GM12892 (cell line): ENCODE data around the gene RANBP3.

Source experiments
- DNase-seq: peaks from one replicate; pipeline ENCODE4 v3.0.0; 2011; ENCODE audit not compliant: insufficient read length
- FAIRE-seq: peaks from 2 replicates; lab custom pipeline; 2011; peaks lifted over from hg19 to GRCh38; lab: Jason Lieb, UNC
- POLR2A ChIP-seq: IDR thresholded peaks from 2 replicates; pipeline ENCODE4 v1.6.1; 2011; ENCODE audit warnings: low read depth, low read length, control low read depth
- POLR2AphosphoS5 ChIP-seq: IDR thresholded peaks from 2 replicates; pipeline ENCODE4 v1.6.1; 2011; ENCODE audit warnings: low read depth, low read length, control low read depth
- TAF1 ChIP-seq: IDR thresholded peaks from 2 replicates; pipeline ENCODE4 v1.6.1; 2011; ENCODE audit warnings: low read depth, mild to moderate bottlenecking, control low read depth, low read length, borderline replicate concordance

The RANBP3 gene

DNA sequence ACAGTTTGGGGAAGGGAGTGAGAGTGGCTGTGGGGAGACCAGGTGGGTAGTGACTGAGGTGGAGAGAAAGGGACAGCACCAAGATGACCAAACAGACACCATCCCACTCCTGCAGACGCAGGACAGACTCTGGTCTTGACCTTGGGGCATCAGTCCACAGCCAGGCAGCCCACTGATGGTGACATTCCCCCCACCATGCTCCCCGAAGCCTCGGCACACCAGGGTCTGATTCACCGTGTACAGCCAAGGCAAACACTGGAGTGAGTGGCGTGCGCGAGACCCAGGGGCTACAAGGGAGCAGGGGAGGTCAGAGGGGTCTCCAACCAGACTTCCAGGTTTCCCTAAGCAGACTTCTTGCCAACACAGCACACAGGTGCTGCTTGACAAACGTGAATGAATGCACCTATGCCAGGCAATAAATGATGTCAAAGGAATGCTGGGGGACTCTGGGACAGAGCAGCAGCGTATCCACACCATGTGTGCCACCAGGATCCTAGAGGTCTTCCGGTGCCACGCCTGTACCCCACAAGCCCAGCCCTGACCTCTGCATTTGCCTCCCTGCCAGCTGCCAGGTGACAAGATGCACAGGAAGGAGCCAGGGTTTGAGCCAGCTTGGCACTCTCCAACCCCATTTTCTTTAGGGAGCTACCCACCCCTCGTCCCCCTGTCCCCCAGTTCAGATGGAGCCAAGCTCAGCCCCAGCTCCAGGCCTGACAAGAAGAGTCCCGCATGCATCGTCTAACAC lies 18.5 kb downstream of the RANBP3 start:
- FAIRE-seq (no peak), DNase-seq (no peak)
- TF ChIP-seq POLR2AphosphoS5 (no peak), POLR2A (no peak), TAF1 (no peak)

DNA sequence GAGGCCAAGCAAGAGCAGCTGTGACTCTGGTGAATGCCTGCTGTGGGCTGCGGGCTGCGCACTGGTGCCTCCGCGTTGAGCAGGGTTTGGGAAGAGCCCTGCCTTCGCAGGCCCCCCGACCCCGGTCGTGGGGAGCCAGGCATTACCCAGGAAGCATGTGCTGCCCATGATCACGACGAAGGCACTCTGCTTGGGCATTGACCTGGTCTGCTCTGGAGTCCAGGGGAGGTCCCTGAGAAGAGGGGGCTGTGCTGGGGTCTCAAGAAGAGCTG lies 19.2 kb downstream of the RANBP3 start:
- FAIRE-seq: no peak
- no peak for DNase-seq
- TF ChIP-seq POLR2A (no peak), POLR2AphosphoS5 (no peak), TAF1 (no peak)

DNA sequence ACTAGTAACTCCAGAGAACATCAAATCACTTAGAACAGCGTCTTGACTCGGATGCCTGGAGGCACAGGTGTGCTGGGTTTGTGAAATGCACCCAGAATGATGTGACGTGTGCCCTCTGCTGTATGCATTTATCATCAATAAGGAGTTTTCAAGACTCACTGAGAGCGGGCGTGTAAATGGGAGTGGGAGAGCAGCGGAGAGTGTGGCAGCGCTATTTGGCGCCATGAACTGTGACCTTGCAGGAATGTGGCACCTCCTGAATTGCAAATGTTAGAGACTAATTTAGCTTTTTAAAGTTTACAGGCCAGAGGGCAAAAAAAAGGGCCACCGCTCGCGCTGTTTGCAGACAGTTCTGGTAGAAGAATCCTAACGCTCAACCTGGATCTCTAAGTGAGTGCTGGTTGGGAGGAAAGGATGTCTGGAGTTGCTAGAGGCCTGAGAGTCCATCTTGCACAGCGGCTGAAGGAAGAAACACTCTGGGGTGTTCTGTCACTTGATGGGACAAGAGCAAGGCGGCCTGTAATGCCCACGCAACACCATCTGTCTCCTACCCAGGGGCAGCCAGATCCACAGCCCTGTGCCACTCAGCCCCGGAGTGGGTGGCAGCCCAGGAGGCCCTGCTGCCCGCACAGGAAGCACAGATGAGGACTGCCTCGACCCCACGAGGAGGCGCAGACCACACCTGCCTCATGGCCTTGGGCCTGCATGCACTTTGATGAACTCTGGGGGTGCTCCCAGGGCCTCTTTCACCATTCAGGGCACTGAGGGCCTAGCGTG lies 19.7 kb downstream of the RANBP3 start:
- FAIRE-seq: no peak

DNA sequence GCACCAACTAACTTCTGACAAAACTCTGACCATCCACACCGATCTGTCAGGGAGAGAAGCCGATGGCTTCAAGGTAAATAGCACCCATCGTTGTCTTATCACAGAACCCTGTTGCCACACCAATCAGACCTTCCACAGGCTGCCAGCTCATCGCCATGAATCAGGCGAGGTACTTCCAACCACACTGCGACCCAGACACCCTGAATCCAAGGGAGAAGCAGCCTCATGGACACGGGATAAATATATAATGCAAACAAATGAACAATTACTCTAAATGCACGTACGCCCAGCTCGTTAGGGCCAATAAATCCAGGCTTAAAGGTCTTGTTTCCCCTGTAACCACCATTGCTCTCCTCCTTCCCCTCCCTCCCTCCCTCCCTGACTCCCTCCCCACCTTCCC lies 20.8 kb downstream of the RANBP3 start:
- FAIRE-seq: no peak
- no peak for TF ChIP-seq POLR2AphosphoS5
- TF ChIP-seq TAF1: no peak
- no peak for TF ChIP-seq POLR2A
- DNase-seq: no peak

More for the DNA sequence above, 19.7 kb downstream of the RANBP3 start:
- DNase-seq: no peak
- TF ChIP-seq TAF1 (no peak), POLR2AphosphoS5 (no peak), POLR2A (no peak)

DNA sequence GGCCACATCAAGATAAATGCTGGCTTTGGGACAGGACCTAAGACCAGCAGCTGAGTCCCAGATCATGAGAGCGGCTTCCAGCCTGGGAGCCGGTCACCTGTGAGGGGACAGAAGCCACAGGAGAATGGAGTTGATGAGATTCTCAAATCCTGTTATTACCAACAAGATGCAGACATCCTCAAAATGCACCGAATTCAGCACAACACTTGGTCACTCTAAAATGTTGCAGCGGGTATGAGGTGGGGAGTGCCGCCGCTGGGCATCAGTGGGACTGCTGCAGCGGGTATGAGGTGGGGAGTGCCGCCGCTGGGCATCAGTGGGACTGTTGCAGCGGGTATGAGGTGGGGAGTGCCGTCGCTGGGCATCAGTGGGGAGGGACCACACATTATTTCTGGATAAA lies 21.2 kb downstream of the RANBP3 start:
- FAIRE-seq (no peak), DNase-seq (no peak)
- TF ChIP-seq TAF1 (no peak), POLR2AphosphoS5 (no peak), POLR2A (no peak)

DNA sequence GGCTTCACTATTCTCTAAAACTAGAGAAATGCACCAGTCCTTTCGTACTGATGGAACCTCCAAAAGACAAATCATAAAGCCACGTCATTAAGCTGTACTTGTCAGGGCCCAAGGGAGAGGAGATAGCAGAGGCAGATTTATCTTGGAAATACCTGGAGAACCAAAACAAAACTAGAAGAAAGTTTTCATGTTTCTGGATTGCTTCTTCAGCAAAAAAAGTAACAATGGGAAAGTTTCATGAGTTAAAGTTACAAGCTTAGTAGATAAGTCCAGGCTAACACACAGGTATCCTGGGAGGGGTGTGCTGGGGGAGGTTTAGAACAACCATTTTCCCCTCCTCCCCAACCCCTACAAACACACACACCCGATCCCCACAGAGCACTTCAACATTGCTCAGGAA lies 21.6 kb downstream of the RANBP3 start:
- no peak for DNase-seq
- no peak for TF ChIP-seq POLR2A
- FAIRE-seq: no peak

DNA sequence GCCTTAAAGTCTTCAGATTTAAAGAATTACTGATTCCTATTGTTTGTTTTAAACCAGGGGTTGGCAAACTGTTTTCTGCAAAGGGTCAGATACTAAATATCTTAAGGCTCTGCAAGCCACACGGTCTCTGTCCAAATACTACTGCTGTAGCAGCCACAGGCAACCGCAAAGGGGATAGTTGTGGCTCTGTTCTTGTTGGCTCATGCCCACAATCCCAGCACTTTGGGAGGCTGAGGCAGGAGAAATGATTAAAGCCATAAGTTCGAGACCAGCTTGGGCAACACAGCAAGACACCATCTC lies 22.4 kb downstream of the RANBP3 start:
- FAIRE-seq (no peak), DNase-seq (no peak)
- TF ChIP-seq POLR2AphosphoS5: no peak
- no peak for TF ChIP-seq POLR2A
- TF ChIP-seq TAF1: no peak

- TF ChIP-seq TAF1: no peak
- no peak for TF ChIP-seq POLR2AphosphoS5
- TF ChIP-seq POLR2A: no peak
- FAIRE-seq: no peak
- DNase-seq: no peak
Measured at GRCh38 chr19:5954293-5954692, 23.6 kb downstream of the RANBP3 start.

GRCh38 chr19:5953680-5954213 lies 24.2 kb downstream of the RANBP3 start:
- DNase-seq: no peak
- FAIRE-seq: peak; percentile 61
- TF ChIP-seq POLR2AphosphoS5: no peak
- TF ChIP-seq TAF1: no peak
- no peak for TF ChIP-seq POLR2A

GRCh38 chr19:5953030-5953589 lies 24.8 kb downstream of the RANBP3 start:
- no peak for FAIRE-seq
- DNase-seq: no peak
- TF ChIP-seq POLR2A: no peak
- no peak for TF ChIP-seq POLR2AphosphoS5
- no peak for TF ChIP-seq TAF1

GRCh38 chr19:5952193-5953029 lies 25.5 kb downstream of the RANBP3 start:
- DNase-seq: no peak
- no peak for TF ChIP-seq TAF1
- TF ChIP-seq POLR2AphosphoS5: no peak
- TF ChIP-seq POLR2A: no peak
- FAIRE-seq: no peak
